ENCODE data around the gene EEFSEC.

Gene EEFSEC

GRCh38 chr3:128376516-128376915 lies 223.2 kb downstream of the EEFSEC start:
- no peaks in the 10 kb centered on the region for H3K4me1 ChIP-seq (ENCODE audit: insufficient read depth, low read length)
- H3K9me3 ChIP-seq (ENCODE audit: control insufficient read depth, insufficient read depth, low read length) = no peaks in the 10 kb centered on the region
- no peaks in the 10 kb centered on the region for H3K36me3 ChIP-seq (ENCODE audit: insufficient read depth, low read length)
- H3K9ac ChIP-seq (ENCODE audit: low read depth, low read length) = no peak overlapping the region

GRCh38 chr3:128378631-128379347 lies 225.5 kb downstream of the EEFSEC start:
- Histone ChIP-seq H3K4me1 (ENCODE audit: insufficient read depth, low read length) (no peaks in the 10 kb centered on the region; the same call in 1 of the 2 replicates), H3K9me3 (ENCODE audit: control insufficient read depth, insufficient read depth, low read length) (no peaks in the 10 kb centered on the region), H3K9ac (ENCODE audit: low read depth, low read length) (no peak overlapping the region)

DNA sequence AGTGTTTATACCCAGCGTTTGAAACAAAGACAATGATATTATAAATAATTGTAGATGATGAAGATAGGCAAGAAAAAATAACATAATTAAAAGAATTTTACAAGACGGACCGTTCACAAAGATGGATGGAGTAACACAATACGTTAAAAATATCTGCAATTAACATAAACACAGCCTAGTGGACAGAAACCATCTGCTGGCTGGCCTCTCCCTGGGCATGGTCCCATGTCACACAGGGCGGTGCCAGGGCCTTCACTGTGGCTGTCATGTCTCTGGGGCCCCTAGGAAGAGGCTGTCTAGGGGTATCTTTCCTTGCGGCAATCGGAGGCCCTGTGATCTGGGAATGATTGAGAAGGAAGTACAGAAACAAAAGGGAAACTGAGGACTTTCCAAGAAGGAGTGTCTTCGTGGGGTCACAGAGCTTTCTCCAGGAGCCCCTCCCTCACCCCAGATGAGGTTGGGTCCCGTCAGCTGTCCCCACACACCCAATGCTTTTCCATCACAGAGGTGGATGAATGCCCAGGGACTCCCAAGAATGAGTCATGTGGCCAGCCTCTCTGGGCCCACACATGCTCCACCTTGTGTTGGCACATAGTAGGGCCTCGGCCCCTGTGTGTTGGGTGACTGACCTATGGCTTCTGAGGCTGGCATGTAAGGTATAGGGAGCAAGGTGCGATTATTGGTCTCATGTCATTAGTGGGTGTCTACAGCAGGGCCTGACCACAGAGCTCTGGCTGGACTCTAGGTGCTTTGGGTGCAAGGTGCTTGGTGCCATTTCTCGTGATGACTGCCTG lies 226.3 kb downstream of the EEFSEC start:
- Histone ChIP-seq H3K9me3 (ENCODE audit: control insufficient read depth, insufficient read depth, low read length) (no peaks in the 10 kb centered on the region), H3K36me3 (ENCODE audit: insufficient read depth, low read length) (no peaks in the 10 kb centered on the region), H3K9ac (ENCODE audit: low read depth, low read length) (no peak overlapping the region), H3K4me1 (ENCODE audit: insufficient read depth, low read length) (no peaks in the 10 kb centered on the region; the same call in 1 of the 2 replicates)

More at GRCh38 chr3:128378631-128379347, 225.5 kb downstream of the EEFSEC start:
- no peaks in the 10 kb centered on the region for H3K36me3 ChIP-seq (ENCODE audit: insufficient read depth, low read length)

DNA sequence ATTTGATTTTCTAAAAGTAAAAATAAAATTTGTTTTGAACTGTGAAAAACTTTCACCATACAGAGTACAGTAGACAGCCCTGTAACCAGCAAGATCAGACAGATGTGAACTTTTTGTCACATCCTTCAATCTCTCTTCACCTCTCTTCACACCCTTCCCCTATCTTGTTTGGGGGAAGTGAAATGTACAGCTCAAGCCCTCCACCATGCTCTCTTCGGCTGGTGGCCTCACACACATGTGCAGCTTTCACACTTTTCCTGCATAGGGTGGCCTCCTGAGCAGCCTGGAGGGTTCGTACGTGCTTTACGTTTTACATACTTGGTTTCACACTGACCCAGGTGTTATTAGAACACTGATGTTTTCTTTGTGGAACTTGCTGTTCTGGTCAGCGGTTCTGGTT lies 227.0 kb downstream of the EEFSEC start:
- Histone ChIP-seq H3K36me3 (ENCODE audit: insufficient read depth, low read length) (no peaks in the 10 kb centered on the region), H3K9me3 (ENCODE audit: control insufficient read depth, insufficient read depth, low read length) (no peaks in the 10 kb centered on the region), H3K4me1 (ENCODE audit: insufficient read depth, low read length) (no peaks in the 10 kb centered on the region; the same call in 1 of the 2 replicates), H3K9ac (ENCODE audit: low read depth, low read length) (no peak overlapping the region)

- no peaks in the 10 kb centered on the region for H3K9me3 ChIP-seq (ENCODE audit: control insufficient read depth, insufficient read depth, low read length)
- no peak overlapping the region for H3K9ac ChIP-seq (ENCODE audit: low read depth, low read length)
- no peaks in the 10 kb centered on the region; the same call in 1 of the 2 replicates for H3K4me1 ChIP-seq (ENCODE audit: insufficient read depth, low read length)
- no peaks in the 10 kb centered on the region for H3K36me3 ChIP-seq (ENCODE audit: insufficient read depth, low read length)
Observed at GRCh38 chr3:128380719-128381118, 227.4 kb downstream of the EEFSEC start.

DNA sequence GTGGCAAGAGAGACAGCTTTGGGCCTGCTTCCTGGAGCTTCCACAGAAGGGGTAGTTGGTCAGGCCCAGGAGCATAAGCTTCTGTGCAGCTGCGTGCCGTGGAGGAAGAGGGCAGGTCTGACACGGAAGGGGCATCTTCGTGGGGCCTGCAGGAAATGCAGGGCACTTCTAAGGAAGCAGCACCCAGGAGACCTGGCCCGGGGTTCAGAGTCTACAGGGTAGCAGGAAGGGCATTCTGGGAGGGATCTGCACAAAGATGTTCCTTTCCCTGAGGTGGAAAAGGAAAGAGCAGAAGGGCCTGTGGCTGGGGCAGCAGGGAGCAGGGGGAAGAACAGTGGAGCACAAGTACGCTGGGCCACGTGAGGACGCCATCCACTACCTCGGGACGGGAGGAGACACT lies 228.3 kb downstream of the EEFSEC start:
- Histone ChIP-seq H3K9me3 (ENCODE audit: control insufficient read depth, insufficient read depth, low read length) (no peaks in the 10 kb centered on the region), H3K36me3 (ENCODE audit: insufficient read depth, low read length) (no peaks in the 10 kb centered on the region), H3K9ac (ENCODE audit: low read depth, low read length) (no peak overlapping the region), H3K4me1 (ENCODE audit: insufficient read depth, low read length) (no peaks in the 10 kb centered on the region; the same call in 1 of the 2 replicates)

DNA sequence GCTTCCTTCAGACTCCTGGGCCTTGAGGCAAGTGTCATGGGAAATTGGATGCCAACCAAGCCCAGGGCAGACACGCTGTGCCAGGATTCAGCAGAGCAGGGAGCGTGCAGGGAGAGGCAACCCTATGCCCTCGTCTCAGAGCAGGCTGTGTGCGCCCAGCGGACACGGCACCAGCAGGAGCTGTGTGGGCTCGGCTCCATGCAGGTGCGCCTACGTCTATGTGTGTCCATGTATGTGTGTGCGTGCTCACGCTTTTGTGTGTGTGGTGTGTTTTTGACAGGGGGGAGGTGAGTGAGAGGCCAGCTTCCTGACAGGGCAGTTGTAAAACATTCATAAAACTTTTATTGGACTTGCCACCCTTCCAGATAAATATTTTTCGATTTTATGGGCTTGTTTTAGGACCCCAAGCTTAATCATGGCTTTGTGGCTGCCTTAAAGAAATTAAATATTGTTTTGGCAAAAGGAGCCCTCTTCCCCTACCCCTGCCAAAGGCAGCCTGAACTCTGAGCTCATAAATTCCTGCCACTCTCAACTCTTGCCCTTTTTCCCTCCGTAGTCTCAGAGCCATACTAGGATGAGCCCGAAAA lies 229.0 kb downstream of the EEFSEC start:
- H3K9me3 ChIP-seq (ENCODE audit: control insufficient read depth, insufficient read depth, low read length) = no peaks in the 10 kb centered on the region
- no peak overlapping the region for H3K9ac ChIP-seq (ENCODE audit: low read depth, low read length)
- H3K4me1 ChIP-seq (ENCODE audit: insufficient read depth, low read length) = no peaks in the 10 kb centered on the region; the same call in 1 of the 2 replicates
- H3K36me3 ChIP-seq (ENCODE audit: insufficient read depth, low read length) = no peaks in the 10 kb centered on the region

GRCh38 chr3:128383316-128384235 lies 230.3 kb downstream of the EEFSEC start:
- H3K9me3 ChIP-seq (ENCODE audit: control insufficient read depth, insufficient read depth, low read length) = no peaks in the 10 kb centered on the region
- H3K4me1 ChIP-seq (ENCODE audit: insufficient read depth, low read length) = no peaks in the 10 kb centered on the region; the same call in 1 of the 2 replicates
- H3K36me3 ChIP-seq (ENCODE audit: insufficient read depth, low read length) = no peaks in the 10 kb centered on the region
- H3K9ac ChIP-seq (ENCODE audit: low read depth, low read length) = no peak overlapping the region

DNA sequence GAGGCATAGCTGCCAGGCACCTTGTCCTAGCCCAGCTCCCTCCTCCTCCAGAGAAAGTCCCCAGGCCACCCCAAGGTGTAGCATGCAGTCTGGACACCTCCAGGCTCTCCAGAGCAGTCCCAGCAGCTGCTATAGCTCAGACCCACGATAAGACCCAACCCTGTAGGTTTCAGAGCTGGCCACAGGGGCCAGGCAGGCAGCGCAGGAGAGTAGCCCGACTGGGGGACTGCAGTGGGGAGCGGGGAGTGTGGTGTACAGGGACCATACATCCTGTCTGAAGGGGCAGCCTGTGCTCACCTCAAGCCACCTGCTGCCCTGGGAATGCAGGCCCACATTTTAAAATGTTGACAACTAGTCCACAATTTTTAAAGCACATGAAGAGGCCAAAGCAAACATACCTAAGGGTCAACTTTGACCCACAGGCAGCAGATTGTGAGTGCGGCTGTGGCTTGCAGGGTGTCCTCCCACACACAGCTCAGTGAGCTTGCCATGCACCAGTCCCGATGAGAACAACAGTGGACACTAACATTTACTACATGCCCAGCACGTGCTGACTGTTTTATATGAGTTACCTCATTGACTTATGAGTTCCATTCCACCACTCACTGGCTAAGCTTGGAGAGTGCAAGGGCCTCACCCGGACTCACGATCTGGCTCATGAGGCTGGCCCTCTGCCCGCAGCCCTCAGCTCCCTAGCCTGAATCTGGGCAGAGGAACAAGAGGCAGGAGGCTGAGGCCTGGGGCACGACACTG lies 232.0 kb downstream of the EEFSEC start:
- Histone ChIP-seq H3K9ac (ENCODE audit: low read depth, low read length) (no peak overlapping the region), H3K36me3 (ENCODE audit: insufficient read depth, low read length) (no peaks in the 10 kb centered on the region), H3K9me3 (ENCODE audit: control insufficient read depth, insufficient read depth, low read length) (no peaks in the 10 kb centered on the region), H3K4me1 (ENCODE audit: insufficient read depth, low read length) (no peaks in the 10 kb centered on the region; the same call in 1 of the 2 replicates)

DNA sequence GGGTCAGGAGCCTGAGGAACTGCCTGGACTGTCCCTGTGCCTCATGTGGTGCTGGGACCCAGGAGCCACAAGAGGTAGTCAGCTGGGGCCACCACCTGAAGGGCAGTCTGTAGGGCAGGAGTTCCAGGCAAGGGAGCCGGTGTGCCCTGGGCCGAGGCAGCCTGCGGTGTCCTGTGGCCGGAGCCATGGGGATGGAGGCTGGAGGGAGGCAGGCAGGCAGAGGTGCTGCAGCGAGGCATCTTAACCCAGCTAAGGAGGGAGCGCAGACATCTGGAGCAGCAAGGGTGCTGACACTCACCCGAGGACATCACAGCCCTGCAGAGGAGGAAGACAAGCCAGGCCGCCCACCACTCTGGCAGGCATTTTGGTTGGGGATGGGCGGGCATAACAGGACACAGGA lies 235.7 kb downstream of the EEFSEC start:
- Histone ChIP-seq H3K9me3 (ENCODE audit: control insufficient read depth, insufficient read depth, low read length) (no peaks in the 10 kb centered on the region), H3K9ac (ENCODE audit: low read depth, low read length) (no peak overlapping the region), H3K36me3 (ENCODE audit: insufficient read depth, low read length) (no peaks in the 10 kb centered on the region), H3K4me1 (ENCODE audit: insufficient read depth, low read length) (no peaks in the 10 kb centered on the region)

- Histone ChIP-seq H3K9me3 (ENCODE audit: control insufficient read depth, insufficient read depth, low read length) (no peaks in the 10 kb centered on the region), H3K4me1 (ENCODE audit: insufficient read depth, low read length) (no peaks in the 10 kb centered on the region), H3K9ac (ENCODE audit: low read depth, low read length) (no peak overlapping the region), H3K36me3 (ENCODE audit: insufficient read depth, low read length) (no peaks in the 10 kb centered on the region)
Observed at GRCh38 chr3:128390867-128391266, 237.6 kb downstream of the EEFSEC start.

DNA sequence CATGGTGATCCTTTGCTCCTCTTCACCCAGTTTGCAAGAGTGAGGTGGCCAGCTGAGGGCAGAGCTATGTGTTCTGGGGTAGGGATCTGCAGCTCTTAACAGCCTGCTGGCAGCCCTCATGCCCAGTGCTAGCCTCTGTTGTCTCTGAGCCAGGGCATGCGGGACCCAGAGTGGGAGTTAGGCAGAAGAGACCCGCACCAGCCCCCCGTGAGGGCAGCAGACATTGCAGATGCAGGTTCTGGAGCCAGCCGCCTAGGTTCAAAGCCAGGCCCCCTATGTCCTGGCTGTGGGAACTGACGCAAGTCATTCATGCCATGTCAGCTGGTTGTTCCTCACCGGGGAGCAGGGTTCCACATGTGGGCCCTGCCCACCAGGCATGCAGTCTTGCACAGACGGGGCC lies 238.7 kb downstream of the EEFSEC start:
- H3K36me3 ChIP-seq (ENCODE audit: insufficient read depth, low read length) = no peaks in the 10 kb centered on the region
- no peaks in the 10 kb centered on the region for H3K9me3 ChIP-seq (ENCODE audit: control insufficient read depth, insufficient read depth, low read length)
- no peaks in the 10 kb centered on the region for H3K4me1 ChIP-seq (ENCODE audit: insufficient read depth, low read length)
- no peak overlapping the region for H3K9ac ChIP-seq (ENCODE audit: low read depth, low read length)

DNA sequence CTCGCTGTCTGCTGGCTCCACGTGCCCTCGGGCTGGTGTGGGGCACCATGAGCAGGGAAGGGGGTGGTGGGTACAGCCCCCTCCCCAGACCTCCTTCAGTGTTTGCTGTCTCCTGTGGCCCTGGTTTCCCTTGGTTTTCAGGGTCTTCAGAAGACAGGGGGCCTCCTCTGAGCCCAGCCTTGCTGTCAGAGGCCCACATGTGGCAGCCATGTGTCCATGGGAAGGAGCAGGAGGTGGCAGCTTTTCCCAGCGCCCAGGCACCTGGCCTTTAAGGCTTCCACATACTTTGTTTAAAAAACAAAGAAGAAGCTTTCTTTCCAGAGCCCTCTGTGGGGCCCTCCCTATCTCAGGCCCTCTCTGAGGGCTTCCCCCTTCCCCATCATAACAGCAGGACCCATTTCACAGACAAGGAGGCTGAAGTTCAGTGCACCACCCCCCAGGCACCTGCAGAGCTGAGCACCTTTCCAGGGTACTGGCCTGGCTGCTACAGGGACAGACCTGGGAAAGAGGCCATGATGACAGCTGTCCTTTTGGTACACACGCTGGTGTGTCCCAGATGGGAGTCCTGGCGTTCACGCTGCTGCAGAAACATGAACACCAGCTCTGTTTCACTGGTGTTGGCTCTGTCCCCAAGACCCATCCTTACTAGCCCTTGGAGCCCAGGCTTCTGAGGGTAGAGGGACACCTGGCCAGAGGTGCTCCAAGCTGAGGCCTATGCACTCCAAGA lies 239.7 kb downstream of the EEFSEC start:
- Histone ChIP-seq H3K36me3 (ENCODE audit: insufficient read depth, low read length) (no peaks in the 10 kb centered on the region), H3K9ac (ENCODE audit: low read depth, low read length) (no peak overlapping the region), H3K9me3 (ENCODE audit: control insufficient read depth, insufficient read depth, low read length) (no peaks in the 10 kb centered on the region), H3K4me1 (ENCODE audit: insufficient read depth, low read length) (no peaks in the 10 kb centered on the region)

Data from ES-I3 (cell line).